Left lung (tissue), 10 donors: Measurements from ENCODE around the gene SHQ1. TPM values are rescaled to one million over a fixed set of nuclear protein-coding genes. Genes with fewer than 3 reads are reported as not detected.

Source experiments
- ATAC-seq: fragments of 200-7000 bp; cut with Tn5 transposase; one replicate; pipeline ENCODE4 v1.9.1; 2020; ENCODE audit warnings: moderate library complexity
- DNase-seq, 4 donors: peaks; one replicate each; pipeline ENCODE4 v3.0.0-alpha.2; 2013 to 2020
- H3K27ac ChIP-seq, 2 donors: fragments of 200-600 bp; sonication (generic) in 1 of 2; one replicate each; pipeline versions ENCODE4 v1.5.0 to v1.8.0; 2020 to 2021
- H3K27me3 ChIP-seq, 2 donors: fragments of 200-600 bp; sonication (generic) in 1 of 2; one replicate each; pipeline versions ENCODE4 v1.5.0 to v1.8.0; 2020 to 2021
- H3K36me3 ChIP-seq, 2 donors: fragments of 200-600 bp; sonication (generic) in 1 of 2; one replicate each; pipeline versions ENCODE4 v1.5.0 to v1.8.0; 2020 to 2021
- H3K4me1 ChIP-seq, 2 donors: fragments of 200-600 bp; one replicate each; pipeline ENCODE4 v1.8.0; 2021
- H3K4me3 ChIP-seq, 2 donors: fragments of 200-600 bp; sonication (generic) in 1 of 2; one replicate each; pipeline versions ENCODE4 v1.5.0 to v1.8.0; 2020 to 2021; ENCODE audit warnings: mild to moderate bottlenecking in 1 of 2
- H3K9me3 ChIP-seq, 2 donors: fragments of 200-600 bp; sonication (generic) in 1 of 2; one replicate each; pipeline versions ENCODE4 v1.5.0 to v1.8.0; 2020 to 2021
- CTCF ChIP-seq, 2 donors: fragments of 200-600 bp; sonication (generic) in 1 of 2; IDR thresholded peaks; one replicate each; pipeline versions ENCODE4 v1.5.0 to v1.8.0; 2021; ENCODE audit warnings: antibody characterized with exemption in 2 of 2
- intact Hi-C, 2 donors: fragments of 100-400 bp; cut with DNase I; formaldehyde crosslinking; loops; one replicate each; pipeline versions ENCODE4 v1.11.2 to v1.14.2; 2022
- polyA plus RNA-seq, 6 donors: library from polyadenylated mRNA; unstranded; fragments of 120-200 nt; gene quantifications; one replicate each; pipeline ENCODE4 v1.2.1, GENCODE V29; 2013; ENCODE audit not compliant: insufficient read length in 6 of 6
- total RNA-seq, 2 donors: library from RNA; stranded (reverse); fragmentation: NEBNext Ultra II Directional; extraction: Animal tissue kit (Norgen Biotek cat#: 25700); gene quantifications; one replicate each; pipeline ENCODE4 v1.2.1, GENCODE V29; 2021
- donor health status: DM: no; HTN: yes; CAD: no.
- donor health status: DM: no; HTN: no; CAD: no.

Gene SHQ1
- total and polyA plus RNA-seq, 8 donors, result 18.3 to 25.7 (median 21.1) TPM

GRCh38 chr3:72855001-72855400, 6.8 kb upstream of the SHQ1 start:
- DNase-seq, result no peak
- ATAC-seq, result no peak
- no peaks in the 10 kb centered on the region for H3K27me3 ChIP-seq
- no peak overlapping the region for H3K4me3 ChIP-seq
- no peak for TF ChIP-seq CTCF (IDR thresholded peaks at IDR 0.05)
- H3K36me3 ChIP-seq, result no peaks in the 10 kb centered on the region
- no peak overlapping the region for H3K27ac ChIP-seq
- intact Hi-C loops, result loop anchor here in 1 of 2 donors (10.0 kb wide), 1 partner anchor 230 kb away; no protein-coding TSS in a partner anchor
- no peaks in the 10 kb centered on the region for H3K4me1 ChIP-seq
- no peaks in the 10 kb centered on the region for H3K9me3 ChIP-seq

- Histone ChIP-seq H3K27me3 (no peaks in the 10 kb centered on the region), H3K4me3 (peak overlapping the region; percentile 86 to 87), H3K9me3 (no peaks in the 10 kb centered on the region), H3K36me3 (no peaks in the 10 kb centered on the region), H3K4me1 (peaks cover 8 to 28% of the 10 kb centered on the region in 2 donors), H3K27ac (peak overlapping the region in 1 of 2 donors; percentile 85)
- intact Hi-C loops, result no loop called here
- peak; percentile 8 for ATAC-seq
- DNase-seq, result no peak
- no peak for TF ChIP-seq CTCF (IDR thresholded peaks at IDR 0.05)
Measured at GRCh38 chr3:72848703-72849081, 447 bp upstream of the SHQ1 start.

GRCh38 chr3:72847282-72847681, 963 bp downstream of the SHQ1 start:
- no peak for TF ChIP-seq CTCF (IDR thresholded peaks at IDR 0.05)
- Histone ChIP-seq H3K4me1 (peaks cover 8 to 28% of the 10 kb centered on the region in 2 donors), H3K36me3 (no peaks in the 10 kb centered on the region), H3K9me3 (no peaks in the 10 kb centered on the region), H3K27me3 (no peaks in the 10 kb centered on the region), H3K27ac (peak overlapping the region; percentile 6 to 85), H3K4me3 (peak overlapping the region; percentile 86 to 87)
- DNase-seq (no peak), ATAC-seq (no peak)
- intact Hi-C loops, result no loop called here

- no peaks in the 10 kb centered on the region for H3K9me3 ChIP-seq
- H3K27ac ChIP-seq, result no peak overlapping the region
- no peaks in the 10 kb centered on the region for H3K27me3 ChIP-seq
- H3K36me3 ChIP-seq, result peaks cover 0 to 10% of the 10 kb centered on the region in 2 donors
- no peak for TF ChIP-seq CTCF (IDR thresholded peaks at IDR 0.05)
- H3K4me1 ChIP-seq, result peaks cover 8 to 28% of the 10 kb centered on the region in 2 donors
- intact Hi-C loops, result no loop called here
- no peak for DNase-seq
- no peak for ATAC-seq
- H3K4me3 ChIP-seq, result no peak overlapping the region
Measured at GRCh38 chr3:72846166-72846565, 2.1 kb downstream of the SHQ1 start.

DNA sequence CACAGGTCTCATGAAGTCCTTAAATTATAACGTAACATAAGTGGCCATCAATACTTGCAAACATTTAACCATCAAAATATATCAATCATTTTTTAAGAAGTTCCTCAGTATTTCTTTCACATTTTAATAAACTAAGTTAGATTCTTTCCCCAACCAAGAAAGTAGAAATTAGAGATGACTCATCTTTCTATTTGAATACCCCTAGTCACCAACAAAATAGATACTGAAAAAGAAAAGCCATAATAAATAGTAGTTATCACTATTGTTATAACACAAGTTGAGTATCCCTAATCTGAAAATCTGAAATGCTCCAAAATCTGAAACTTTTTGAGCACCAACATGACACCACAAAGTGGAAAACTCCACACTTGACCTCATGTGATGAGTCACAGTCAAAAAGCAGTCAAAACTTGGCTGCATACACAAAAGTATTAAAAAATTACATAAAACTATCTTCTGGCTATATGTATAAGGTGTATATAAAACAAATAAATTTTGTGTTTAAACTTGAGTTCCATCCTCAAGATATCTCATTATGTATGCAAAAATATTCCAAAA, 3.7 kb downstream of the SHQ1 start:
- TF ChIP-seq CTCF (IDR thresholded peaks at IDR 0.05), result no peak
- intact Hi-C loops, result no loop called here
- Histone ChIP-seq H3K27me3 (no peaks in the 10 kb centered on the region), H3K4me3 (no peak overlapping the region), H3K36me3 (peaks cover 0 to 24% of the 10 kb centered on the region in 2 donors), H3K4me1 (peaks cover 8 to 28% of the 10 kb centered on the region in 2 donors), H3K9me3 (no peaks in the 10 kb centered on the region), H3K27ac (no peak overlapping the region)
- DNase-seq, result no peak
- no peak for ATAC-seq
